CD14-positive monocyte (primary cell): ENCODE results near the gene SLAMF6. TPM values are rescaled to one million over a fixed set of nuclear protein-coding genes. Genes with fewer than 3 reads are reported as not detected.
A peak's percentile ranks its signal among the peaks of the same experiment; 100 is the strongest.

ENCODE experiments used
- DNase-seq, 3 donors: peaks; one replicate each; pipeline ENCODE4 v3.0.0-alpha.2; 2011 to 2022
- H2AFZ ChIP-seq: 2 replicates; pipeline ENCODE4 v1.6.0; 2012; ENCODE audit warnings: mild to moderate bottlenecking, low read depth, low read length, inconsistent platforms; ENCODE audit not compliant: insufficient read depth, poor library complexity, severe bottlenecking
- H3K27ac ChIP-seq, 2 donors: 1 replicate in 1 of 2; 2 replicates in 1 of 2; pipeline ENCODE4 v1.5.1; 2012 to 2013; ENCODE audit warnings: low read length in 2 of 2, control low read depth in 1 of 2, inconsistent platforms in 1 of 2, low read depth in 1 of 2, mild to moderate bottlenecking in 1 of 2
- H3K27me3 ChIP-seq, 2 donors: one replicate each; pipeline versions ENCODE4 v1.6.0 to v1.6.1; 2011 to 2013; ENCODE audit warnings: low read length in 2 of 2; ENCODE audit not compliant: control insufficient read depth in 2 of 2, insufficient read depth in 2 of 2
- H3K36me3 ChIP-seq, 2 donors: replicated peaks in 1 of 2; 1 replicate in 1 of 2; 2 replicates in 1 of 2; pipeline versions ENCODE4 v1.5.1 to v1.6.1; 2012 to 2013; ENCODE audit warnings: low read length in 2 of 2, control low read depth in 1 of 2, inconsistent platforms in 1 of 2, mild to moderate bottlenecking in 1 of 2; ENCODE audit not compliant: insufficient read depth in 2 of 2, control insufficient read depth in 1 of 2
- H3K4me1 ChIP-seq, 2 donors: 1 replicate in 1 of 2; 2 replicates in 1 of 2; pipeline versions ENCODE4 v1.5.1 to v1.6.1; 2012 to 2013; ENCODE audit warnings: low read length in 2 of 2, control low read depth in 1 of 2, inconsistent platforms in 1 of 2, mild to moderate bottlenecking in 1 of 2, moderate library complexity in 1 of 2; ENCODE audit not compliant: insufficient read depth in 2 of 2, control insufficient read depth in 1 of 2
- H3K4me2 ChIP-seq: replicated peaks from 2 replicates; pipeline ENCODE3; 2012; ENCODE audit warnings: low read length, moderate library complexity, mild to moderate bottlenecking; ENCODE audit not compliant: poor library complexity, severe bottlenecking; ENCODE audit errors: extremely low read depth
- H3K4me3 ChIP-seq, 3 experiments: fragments of 200-600 bp in 1 of 3; sonication (generic) in 1 of 3; replicated peaks in 1 of 3; 1 replicate in 2 of 3; 2 replicates in 1 of 3; pipeline ENCODE4 v1.5.1; 2011 to 2013; ENCODE audit warnings: low read length in 3 of 3, mild to moderate bottlenecking in 3 of 3, control low read depth in 2 of 3, low read depth in 2 of 3, inconsistent platforms in 1 of 3, moderate library complexity in 1 of 3
- H3K79me2 ChIP-seq: 2 replicates; pipeline ENCODE4 v1.6.0; 2012; ENCODE audit warnings: mild to moderate bottlenecking, control low read depth, inconsistent platforms, low read length, moderate library complexity; ENCODE audit not compliant: insufficient read depth
- H3K9ac ChIP-seq: 2 replicates; pipeline ENCODE4 v1.6.0; 2017; ENCODE audit warnings: low read length, mild to moderate bottlenecking; ENCODE audit not compliant: insufficient read depth, poor library complexity, severe bottlenecking
- H3K9me3 ChIP-seq, 2 donors: replicated peaks in 1 of 2; 1 replicate in 1 of 2; 2 replicates in 1 of 2; pipeline versions ENCODE4 v1.5.1 to v1.6.1; 2012 to 2013; ENCODE audit warnings: low read length in 2 of 2, control low read depth in 1 of 2; ENCODE audit not compliant: control insufficient read depth in 1 of 2, insufficient read depth in 1 of 2
- H4K20me1 ChIP-seq: 2 replicates; pipeline ENCODE4 v1.6.0; 2012; ENCODE audit warnings: mild to moderate bottlenecking, low read length, control low read depth, moderate library complexity; ENCODE audit not compliant: insufficient read depth
- H3K27ac Mint-ChIP-seq, 7 donors: one replicate each; pipeline ENCODE4 v1.8.0; 2020; ENCODE audit warnings: mild to moderate bottlenecking in 7 of 7, mixed read lengths in 7 of 7, moderate library complexity in 6 of 7, inconsistent platforms in 2 of 7
- H3K27me3 Mint-ChIP-seq, 3 donors: one replicate each; pipeline ENCODE4 v1.8.0; 2021 to 2022; ENCODE audit warnings: low read depth in 3 of 3, mild to moderate bottlenecking in 3 of 3, mixed read lengths in 3 of 3, moderate library complexity in 3 of 3, inconsistent platforms in 1 of 3
- H3K36me3 Mint-ChIP-seq, 2 donors: one replicate each; pipeline ENCODE4 v1.8.0; 2020; ENCODE audit warnings: mixed read lengths in 2 of 2, inconsistent platforms in 1 of 2, mild to moderate bottlenecking in 1 of 2
- H3K4me1 Mint-ChIP-seq: one replicate; pipeline ENCODE4 v1.8.0; 2020; ENCODE audit warnings: mild to moderate bottlenecking, mixed read lengths
- H3K4me3 Mint-ChIP-seq, 2 donors: one replicate each; pipeline ENCODE4 v1.8.0; 2020; ENCODE audit warnings: mild to moderate bottlenecking in 2 of 2, mixed read lengths in 2 of 2, moderate library complexity in 1 of 2
- H3K9me3 Mint-ChIP-seq, 7 donors: one replicate each; pipeline ENCODE4 v1.8.0; 2020 to 2022; ENCODE audit warnings: mixed read lengths in 7 of 7, mild to moderate bottlenecking in 6 of 7, moderate library complexity in 6 of 7, inconsistent platforms in 2 of 7
- CTCF ChIP-seq: fragments of 200-600 bp; IDR thresholded peaks from one replicate; pipeline ENCODE4 v1.8.0; 2022; ENCODE audit warnings: antibody characterized with exemption, mild to moderate bottlenecking
- WGBS: methylation state at CpG from one replicate; pipeline ENCODE4 v1.1.5; 2013; ENCODE audit warnings: missing lambda C conversion rate; ENCODE audit not compliant: insufficient coverage; 5-methylcytosine and 5-hydroxymethylcytosine counted together
- intact Hi-C, 2 donors: fragments of 100-400 bp; cut with micrococcal nuclease; formaldehyde crosslinking; loops; one replicate each; pipeline versions ENCODE4 v1.15.0 to v1.15.1; 2023
- polyA plus RNA-seq, 3 donors: library from polyadenylated mRNA; depleted of rRNA in 1 of 3; unstranded in 2 of 3; stranded (reverse) in 1 of 3; fragments of 300-500 nt in 2 of 3; fragments of >200 nt in 1 of 3; fragmentation: Illumina TruSeq in 2 of 3; gene quantifications; 1 replicate in 2 of 3; 2 replicates in 1 of 3; pipeline ENCODE4 v1.2.3, GENCODE V29; 2012 to 2021

The SLAMF6 gene
- polyA plus RNA-seq, 3 donors, result 0.32 to 0.72 (median 0.50) TPM

GRCh38 chr1:160521554-160521953, 1.5 kb downstream of the SLAMF6 start:
- intact Hi-C loops, result no loop called here
- 71% methylated on average over 1 of the region's 2 CpGs for WGBS
- no peak overlapping the region for H3K4me2 ChIP-seq

GRCh38 chr1:160520999-160521398, 2.1 kb downstream of the SLAMF6 start:
- DNase-seq, result no peak
- Mint-ChIP-seq H3K4me1 (peaks cover 28% of the 10 kb centered on the region), H3K27me3 (peaks cover 2 to 5% (median 2%) of the 10 kb centered on the region in 3 donors), H3K4me3 (no peak overlapping the region), H3K36me3 (no peaks in the 10 kb centered on the region), H3K27ac (peak overlapping the region in 1 of 7 donors; percentile 69), H3K9me3 (peaks cover 4 to 11% (median 7%) of the 10 kb centered on the region in 7 donors)
- Histone ChIP-seq H3K79me2 (no peaks in the 10 kb centered on the region), H2AFZ (no peak overlapping the region), H3K4me1 (peaks cover 0 to 10% of the 10 kb centered on the region in 2 donors), H3K27me3 (no peaks in the 10 kb centered on the region), H3K9me3 (no peaks in the 10 kb centered on the region), H3K4me2 (no peak overlapping the region), H3K27ac (no peak overlapping the region), H3K4me3 (no peak overlapping the region), H3K9ac (no peak overlapping the region), H3K36me3 (no peaks in the 10 kb centered on the region), H4K20me1 (no peaks in the 10 kb centered on the region)
- no CpG with 5 or more reads among the region's 3 CpGs for WGBS
- intact Hi-C loops, result no loop called here
- no peak for TF ChIP-seq CTCF

More at GRCh38 chr1:160521554-160521953, 1.5 kb downstream of the SLAMF6 start:
- H3K9me3 Mint-ChIP-seq, result peaks cover 8 to 16% (median 11%) of the 10 kb centered on the region in 7 donors
- peaks cover 0 to 10% of the 10 kb centered on the region in 2 donors for H3K4me1 ChIP-seq
- H3K27me3 Mint-ChIP-seq, result peaks cover 2 to 5% (median 2%) of the 10 kb centered on the region in 3 donors
- no peak overlapping the region for H2AFZ ChIP-seq
- no peak overlapping the region for H3K4me3 Mint-ChIP-seq
- no peaks in the 10 kb centered on the region for H3K36me3 ChIP-seq
- peaks cover 28% of the 10 kb centered on the region for H3K4me1 Mint-ChIP-seq
- H3K36me3 Mint-ChIP-seq, result no peaks in the 10 kb centered on the region
- no peaks in the 10 kb centered on the region for H4K20me1 ChIP-seq
- H3K27ac ChIP-seq, result no peak overlapping the region
- no peaks in the 10 kb centered on the region for H3K27me3 ChIP-seq
- H3K4me3 ChIP-seq, result no peak overlapping the region
- no peak for TF ChIP-seq CTCF
- DNase-seq, result no peak
- no peak overlapping the region for H3K9ac ChIP-seq
- H3K9me3 ChIP-seq, result no peaks in the 10 kb centered on the region
- peak overlapping the region in 2 of 7 donors; percentile 13 to 34 for H3K27ac Mint-ChIP-seq
- H3K79me2 ChIP-seq, result no peaks in the 10 kb centered on the region
